Measurements from ENCODE around the gene TCF12. TPM values are rescaled to one million over a fixed set of nuclear protein-coding genes. Genes with fewer than 3 reads are reported as not detected.
"Not testable (repeated sequence)": the region's sequence is repeated elsewhere in the genome, so short reads cannot be mapped to it uniquely, and the experiment has no call there.

The TCF12 gene
- polyA plus RNA-seq, 1 donor (not counting 4 experiments of a cell fraction or from before 2014, with no cell fraction given): 48.3 TPM

- Histone ChIP-seq H3K9ac (ENCODE audit: control insufficient read depth, extremely low read depth, insufficient read depth, low read length) (no peak overlapping the region), H3K36me3 (ENCODE audit: control insufficient read depth in 2 of 2, extremely low read depth in 1 of 2, insufficient read depth in 2 of 2, low read length in 2 of 2) (no peaks in the 10 kb centered on the region), H4K20me1 (ENCODE audit: control insufficient read depth, extremely low read depth, insufficient read depth, low read length) (no peaks in the 10 kb centered on the region), H3K79me2 (ENCODE audit: control insufficient read depth, insufficient read depth, low read length) (peaks cover 37% of the 10 kb centered on the region), H3K27me3 (ENCODE audit: control insufficient read depth, extremely low read depth, insufficient read depth, low read length) (no peaks in the 10 kb centered on the region), H3K27ac (ENCODE audit: control insufficient read depth, insufficient read depth, low read length) (no peak overlapping the region), H3K4me1 (ENCODE audit: control insufficient read depth, extremely low read depth, insufficient read depth, low read length) (no peaks in the 10 kb centered on the region), H3K4me2 (ENCODE audit: control insufficient read depth, extremely low read depth, insufficient read depth, low read depth, low read length) (no peak overlapping the region), H3K4me3 (ENCODE audit: control insufficient read depth in 2 of 3, extremely low read depth in 1 of 3, insufficient read depth in 2 of 3, low read depth in 1 of 3, low read length in 3 of 3) (no peak overlapping the region), H2AFZ (ENCODE audit: control insufficient read depth, low read length) (no peak overlapping the region), H3K9me3 (ENCODE audit: control insufficient read depth, low read depth, low read length) (no peaks in the 10 kb centered on the region), H3K9me1 (ENCODE audit: control insufficient read depth, extremely low read depth, insufficient read depth, low read length) (no peaks in the 10 kb centered on the region)
- TF ChIP-seq EZH2 (IDR thresholded peaks at IDR 0.05; ENCODE audit: low read length) (no peak), CTCF (optimal IDR thresholded peaks at IDR 0.05 in 1 of 3, IDR thresholded peaks at IDR 0.05 in 1 of 3, conservative IDR thresholded peaks at IDR 0.05 in 1 of 3; ENCODE audit: extremely low read depth in 1 of 3, insufficient read depth in 2 of 3, low read length in 3 of 3) (no peak)
- DNase-seq (ENCODE audit: low read depth, low spot score) (no peak), FAIRE-seq (no peak)
- dilution Hi-C loops (cut with MboI; ENCODE audit: extremely low pct_ligation_motif_present, low sequenced_read_pairs): no loop called here
Measured at GRCh38 chr15:57005244-57005643, 86.8 kb downstream of the TCF12 start.

- H3K4me3 ChIP-seq (ENCODE audit: control insufficient read depth in 2 of 3, extremely low read depth in 1 of 3, insufficient read depth in 2 of 3, low read depth in 1 of 3, low read length in 3 of 3); H2AFZ ChIP-seq (ENCODE audit: control insufficient read depth, low read length); H3K9me3 ChIP-seq (ENCODE audit: control insufficient read depth, low read depth, low read length); dilution Hi-C loops (cut with MboI; ENCODE audit: extremely low pct_ligation_motif_present, low sequenced_read_pairs); H3K27ac ChIP-seq (ENCODE audit: control insufficient read depth, insufficient read depth, low read length); FAIRE-seq; H3K9me1 ChIP-seq (ENCODE audit: control insufficient read depth, extremely low read depth, insufficient read depth, low read length); H4K20me1 ChIP-seq (ENCODE audit: control insufficient read depth, extremely low read depth, insufficient read depth, low read length); H3K27me3 ChIP-seq (ENCODE audit: control insufficient read depth, extremely low read depth, insufficient read depth, low read length); H3K4me1 ChIP-seq (ENCODE audit: control insufficient read depth, extremely low read depth, insufficient read depth, low read length); H3K4me2 ChIP-seq (ENCODE audit: control insufficient read depth, extremely low read depth, insufficient read depth, low read depth, low read length); H3K9ac ChIP-seq (ENCODE audit: control insufficient read depth, extremely low read depth, insufficient read depth, low read length); H3K36me3 ChIP-seq (ENCODE audit: control insufficient read depth in 2 of 2, extremely low read depth in 1 of 2, insufficient read depth in 2 of 2, low read length in 2 of 2); DNase-seq (ENCODE audit: low read depth, low spot score): not testable (repeated sequence)
- peaks cover 41% of the 10 kb centered on the region for H3K79me2 ChIP-seq (ENCODE audit: control insufficient read depth, insufficient read depth, low read length)
Measured at GRCh38 chr15:57007797-57008196, 89.4 kb downstream of the TCF12 start.

- Histone ChIP-seq H3K79me2 (ENCODE audit: control insufficient read depth, insufficient read depth, low read length) (peaks cover 41% of the 10 kb centered on the region), H3K9me1 (ENCODE audit: control insufficient read depth, extremely low read depth, insufficient read depth, low read length) (no peaks in the 10 kb centered on the region), H2AFZ (ENCODE audit: control insufficient read depth, low read length) (no peak overlapping the region), H3K4me3 (ENCODE audit: control insufficient read depth in 2 of 3, extremely low read depth in 1 of 3, insufficient read depth in 2 of 3, low read depth in 1 of 3, low read length in 3 of 3) (no peak overlapping the region), H4K20me1 (ENCODE audit: control insufficient read depth, extremely low read depth, insufficient read depth, low read length) (no peaks in the 10 kb centered on the region), H3K27ac (ENCODE audit: control insufficient read depth, insufficient read depth, low read length) (no peak overlapping the region), H3K27me3 (ENCODE audit: control insufficient read depth, extremely low read depth, insufficient read depth, low read length) (no peaks in the 10 kb centered on the region), H3K4me2 (ENCODE audit: control insufficient read depth, extremely low read depth, insufficient read depth, low read depth, low read length) (no peak overlapping the region), H3K4me1 (ENCODE audit: control insufficient read depth, extremely low read depth, insufficient read depth, low read length) (peaks cover 6% of the 10 kb centered on the region), H3K9ac (ENCODE audit: control insufficient read depth, extremely low read depth, insufficient read depth, low read length) (no peak overlapping the region), H3K36me3 (ENCODE audit: control insufficient read depth in 2 of 2, extremely low read depth in 1 of 2, insufficient read depth in 2 of 2, low read length in 2 of 2) (no peaks in the 10 kb centered on the region), H3K9me3 (ENCODE audit: control insufficient read depth, low read depth, low read length) (no peaks in the 10 kb centered on the region)
- dilution Hi-C loops (cut with MboI; ENCODE audit: extremely low pct_ligation_motif_present, low sequenced_read_pairs): no loop called here
- no peak for DNase-seq (ENCODE audit: low read depth, low spot score)
- no peak for TF ChIP-seq CTCF (optimal IDR thresholded peaks at IDR 0.05 in 1 of 3, IDR thresholded peaks at IDR 0.05 in 1 of 3, conservative IDR thresholded peaks at IDR 0.05 in 1 of 3; ENCODE audit: extremely low read depth in 1 of 3, insufficient read depth in 2 of 3, low read length in 3 of 3)
- TF ChIP-seq EZH2 (IDR thresholded peaks at IDR 0.05; ENCODE audit: low read length): no peak
- FAIRE-seq: no peak
Measured at GRCh38 chr15:57010724-57011123, 92.3 kb downstream of the TCF12 start.

Measured in keratinocyte (primary cell).